ENCODE measurements around the gene CYP27A1. TPM values are rescaled to one million over a fixed set of nuclear protein-coding genes. Genes with fewer than 3 reads are reported as not detected.

The CYP27A1 gene
- 0.34 and 0.64 TPM in 2 replicates for total RNA-seq

GRCh38 chr2:218781691-218782527 lies at the start of gene CYP27A1:
Gene CYP27A1 (plus strand): TSS chr2:218782147. CDS start chr2:218782183, 36 bp downstream.

GRCh38 chr2:218831378-218831990 lies 49.5 kb downstream of the CYP27A1 start, which contains the start of gene PRKAG3:
Gene PRKAG3 (minus strand): TSS chr2:218831803.

DNA sequence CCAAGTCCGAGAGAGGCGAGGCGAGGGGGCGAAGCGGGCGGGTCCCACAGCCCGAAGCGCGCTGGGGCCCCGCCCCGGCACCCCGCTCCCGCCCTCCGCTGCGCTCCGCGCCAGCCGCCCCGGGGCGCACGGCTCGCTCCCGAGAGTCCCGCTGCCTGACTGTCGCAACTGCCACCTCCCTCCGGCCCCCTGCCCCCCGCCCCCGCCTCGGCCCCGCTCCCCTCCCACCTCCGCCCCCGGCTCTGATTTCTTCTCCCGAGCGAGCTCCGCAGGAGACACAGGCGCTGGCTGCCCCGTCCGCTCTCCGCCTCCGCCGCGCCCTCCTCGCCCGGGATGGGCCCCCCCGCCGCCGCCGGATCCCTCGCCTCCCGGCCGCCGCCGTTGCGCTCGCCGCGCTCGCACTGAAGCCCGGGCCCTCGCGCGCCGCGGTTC lies 77.6 kb downstream of the CYP27A1 start, which contains the start of gene WNT6:
Gene WNT6, plus strand, starts transcription at position 250 of the 432 bp plus-strand sequence. CDS start 233 bp downstream, outside the sequence.

Other genes starting within 250 kb of the CYP27A1 start
- 14.0 and 16.2 TPM in 2 replicates for gene USP37, start 213.8 kb upstream of the CYP27A1 start, total RNA-seq
- 47.2 and 57.8 TPM in 2 replicates for gene CNOT9, start 213.3 kb upstream of the CYP27A1 start, total RNA-seq
- gene PLCD4, start 174.2 kb upstream of the CYP27A1 start, total RNA-seq: 0.71 and 1.0 TPM in 2 replicates
- gene ZNF142, start 122.5 kb upstream of the CYP27A1 start, total RNA-seq: 6.5 and 19.0 TPM in 2 replicates
- 45.9 and 60.5 TPM in 2 replicates for gene BCS1L, start 122.5 kb upstream of the CYP27A1 start, total RNA-seq
- gene RNF25, start 110.1 kb upstream of the CYP27A1 start, total RNA-seq: 23.6 and 35.5 TPM in 2 replicates
- gene STK36, start 110.1 kb upstream of the CYP27A1 start, total RNA-seq: 3.8 and 14.2 TPM in 2 replicates
- 7.9 and 13.0 TPM in 2 replicates for gene TTLL4, start 71.3 kb upstream of the CYP27A1 start, total RNA-seq
- not detected in 2 replicates for gene PRKAG3, start 49.7 kb downstream of the CYP27A1 start, total RNA-seq
- gene WNT6, start 77.7 kb downstream of the CYP27A1 start, total RNA-seq: not detected in 2 replicates
- gene WNT10A, start 98.7 kb downstream of the CYP27A1 start, total RNA-seq: 1.0 and 7.5 TPM in 2 replicates
- gene CDK5R2, start 177.5 kb downstream of the CYP27A1 start, total RNA-seq: 0.07 TPM in 1 of 2 replicates, not detected in the other
- not detected in 2 replicates for gene FEV, start 203.0 kb downstream of the CYP27A1 start, total RNA-seq
- not detected in 2 replicates for gene CRYBA2, start 211.3 kb downstream of the CYP27A1 start, total RNA-seq